Measurements from ENCODE around the gene SERPINB1.
"Not testable (repeated sequence)": the region's sequence is repeated elsewhere in the genome, so short reads cannot be mapped to it uniquely, and the experiment has no call there.

Gene SERPINB1

GRCh38 chr6:2865694-2866151 is 24.1 kb upstream of the SERPINB1 start:
- no peak for DNase-seq

- DNase-seq, result no peak
These were observed 23.6 kb upstream of the SERPINB1 start for GRCh38 chr6:2865270-2865669.

GRCh38 chr6:2863901-2864300 is 22.2 kb upstream of the SERPINB1 start:
- no peak for DNase-seq

GRCh38 chr6:2862712-2863181 is 21.1 kb upstream of the SERPINB1 start:
- no peak for DNase-seq

- DNase-seq, result no peak
These were observed 20.1 kb upstream of the SERPINB1 start for GRCh38 chr6:2861822-2862164.

GRCh38 chr6:2861060-2861821 is 19.6 kb upstream of the SERPINB1 start:
- no peak for DNase-seq

- DNase-seq, result not testable (repeated sequence)
These were observed 19.0 kb upstream of the SERPINB1 start for GRCh38 chr6:2860706-2861059.

- not testable (repeated sequence) for DNase-seq
These were observed 18.4 kb upstream of the SERPINB1 start for GRCh38 chr6:2859798-2860705.

- DNase-seq, result no peak
These were observed 17.6 kb upstream of the SERPINB1 start for GRCh38 chr6:2859185-2859700.

GRCh38 chr6:2857580-2858337 is 16.1 kb upstream of the SERPINB1 start:
- no peak for DNase-seq

- no peak for DNase-seq
These were observed 15.5 kb upstream of the SERPINB1 start for GRCh38 chr6:2857185-2857579.

GRCh38 chr6:2855061-2855519 is 13.4 kb upstream of the SERPINB1 start:
- no peak for DNase-seq

- DNase-seq, result no peak
These were observed 12.8 kb upstream of the SERPINB1 start for GRCh38 chr6:2854396-2854982.

GRCh38 chr6:2853769-2854395 is 12.2 kb upstream of the SERPINB1 start:
- DNase-seq, result peak; percentile 26

- not testable (repeated sequence) for DNase-seq
These were observed 11.7 kb upstream of the SERPINB1 start for GRCh38 chr6:2853378-2853768.

GRCh38 chr6:2852921-2853322 is 11.3 kb upstream of the SERPINB1 start:
- no peak for DNase-seq

- DNase-seq, result no peak
These were observed 10.8 kb upstream of the SERPINB1 start for GRCh38 chr6:2852514-2852855.

- no peak for DNase-seq
These were observed 10.3 kb upstream of the SERPINB1 start for GRCh38 chr6:2851727-2852513.

- no peak for DNase-seq
These were observed 9.0 kb upstream of the SERPINB1 start for GRCh38 chr6:2850538-2851113.

GRCh38 chr6:2848851-2849250 is 7.2 kb upstream of the SERPINB1 start:
- DNase-seq, result peak; percentile 53

- DNase-seq, result no peak
These were observed 4.2 kb upstream of the SERPINB1 start for GRCh38 chr6:2845880-2846208.
